Epithelial cell of esophagus (primary cell): ENCODE data around the gene CCDC102B.

ENCODE experiments used
- DNase-seq: peaks from one replicate; pipeline ENCODE4 v3.0.0; 2010; ENCODE audit warnings: low read depth
- H3K4me3 ChIP-seq: 2 replicates; pipeline ENCODE4 v1.5.1; 2011; ENCODE audit warnings: mild to moderate bottlenecking, low read length, control low read depth
- CTCF ChIP-seq: IDR thresholded peaks from 2 replicates; pipeline ENCODE4 v1.5.1; 2011; ENCODE audit warnings: low read depth, mild to moderate bottlenecking, low read length, control low read depth, inconsistent platforms; ENCODE audit not compliant: insufficient read depth; ENCODE audit errors: missing control alignments

CCDC102B gene

GRCh38 chr18:68887410-68887809 lies 89.5 kb downstream of the CCDC102B start:
- H3K4me3 ChIP-seq, result no peak overlapping the region
- no peak for TF ChIP-seq CTCF
- no peak for DNase-seq

- no peak for DNase-seq
- no peak overlapping the region for H3K4me3 ChIP-seq
- TF ChIP-seq CTCF, result no peak
Observed at GRCh38 chr18:68893354-68893753, 95.5 kb downstream of the CCDC102B start.

GRCh38 chr18:68897286-68897685 lies 99.4 kb downstream of the CCDC102B start:
- no peak for TF ChIP-seq CTCF
- no peak overlapping the region for H3K4me3 ChIP-seq
- DNase-seq, result no peak

- no peak overlapping the region for H3K4me3 ChIP-seq
- no peak for TF ChIP-seq CTCF
- DNase-seq, result no peak
Observed at GRCh38 chr18:68909579-68909978, 111.7 kb downstream of the CCDC102B start.

- DNase-seq, result no peak
- no peak for TF ChIP-seq CTCF
- no peak overlapping the region for H3K4me3 ChIP-seq
Observed at GRCh38 chr18:68915061-68915460, 117.2 kb downstream of the CCDC102B start.

GRCh38 chr18:68916734-68917133 lies 118.9 kb downstream of the CCDC102B start:
- DNase-seq, result peak; percentile 89
- no peak overlapping the region for H3K4me3 ChIP-seq
- no peak for TF ChIP-seq CTCF

- DNase-seq, result peak; percentile 53
- TF ChIP-seq CTCF, result no peak
- no peak overlapping the region for H3K4me3 ChIP-seq
Observed at GRCh38 chr18:68918216-68918615, 120.3 kb downstream of the CCDC102B start.
